Measurements from ENCODE around the gene PRR12.
A peak's percentile ranks its signal among the peaks of the same experiment; 100 is the strongest.

PRR12 gene

GRCh38 chr19:49564616-49565045 lies 26.4 kb upstream of the PRR12 start:
- DNase-seq = no peak

GRCh38 chr19:49565261-49565660 lies 25.7 kb upstream of the PRR12 start:
- no peak for DNase-seq

GRCh38 chr19:49566302-49566701 lies 24.7 kb upstream of the PRR12 start:
- no peak for DNase-seq

GRCh38 chr19:49567861-49568441 lies 23.0 kb upstream of the PRR12 start:
- DNase-seq = no peak

- peak; percentile 94 for DNase-seq
Measured at GRCh38 chr19:49570138-49570856, 20.7 kb upstream of the PRR12 start.

- peak; percentile 22 for DNase-seq
Measured at GRCh38 chr19:49570997-49571676, 19.8 kb upstream of the PRR12 start.

GRCh38 chr19:49573009-49573408 lies 18.0 kb upstream of the PRR12 start:
- no peak for DNase-seq

- no peak for DNase-seq
Measured at GRCh38 chr19:49573425-49573824, 17.6 kb upstream of the PRR12 start.

GRCh38 chr19:49574206-49574755 lies 16.7 kb upstream of the PRR12 start:
- DNase-seq = no peak

- DNase-seq = no peak
Measured at GRCh38 chr19:49579193-49579592, 11.8 kb upstream of the PRR12 start.

- DNase-seq = no peak
Measured at GRCh38 chr19:49579947-49580263, 11.1 kb upstream of the PRR12 start.

GRCh38 chr19:49580264-49581006 lies 10.5 kb upstream of the PRR12 start, which contains the start of gene NOSIP:
NOSIP (minus strand) TSS chr19:49580556; CDS start chr19:49560691, 19,865 bp downstream.
- DNase-seq = peak; percentile 98

GRCh38 chr19:49581007-49581508 lies 9.9 kb upstream of the PRR12 start, which contains the start of gene PRRG2:
PRRG2 (plus strand) TSS chr19:49581316; CDS start chr19:49583220, 1,904 bp downstream.
- no peak for DNase-seq

- no peak for DNase-seq
Measured at GRCh38 chr19:49583239-49583638, 7.7 kb upstream of the PRR12 start.

- DNase-seq = peak; percentile 77
Measured at GRCh38 chr19:49585023-49585422, 6.0 kb upstream of the PRR12 start.

GRCh38 chr19:49587227-49587626 lies 3.8 kb upstream of the PRR12 start:
- no peak for DNase-seq

GRCh38 chr19:49588365-49589122 lies 2.4 kb upstream of the PRR12 start:
- no peak for DNase-seq

- DNase-seq = no peak
Measured at GRCh38 chr19:49589502-49589905, 1.5 kb upstream of the PRR12 start.

GRCh38 chr19:49590071-49590970 lies 661 bp upstream of the PRR12 start:
- peak; percentile 97 for DNase-seq

- peak; percentile 75 for DNase-seq
Measured at GRCh38 chr19:49591731-49592485, 926 bp downstream of the PRR12 start.
